Caki2 (cell line): ENCODE results near the gene RNF146. TPM values are rescaled to one million over a fixed set of nuclear protein-coding genes. Genes with fewer than 3 reads are reported as not detected.
A peak's percentile ranks its signal among the peaks of the same experiment; 100 is the strongest.
"Not testable (repeated sequence)": the region's sequence is repeated elsewhere in the genome, so short reads cannot be mapped to it uniquely, and the experiment has no call there.

Source experiments
- DNase-seq: peaks from one replicate; pipeline ENCODE4 v3.0.0-alpha.2; 2015; ENCODE audit warnings: low read depth
- in situ Hi-C: cut with HindIII; loops from 2 replicates; pipeline ENCODE4 v1.10.0; 2016; ENCODE audit warnings: low sequenced_read_pairs, low pct_unique_long_range_greater_than_20kb, mixed read lengths
- total RNA-seq: library from RNA; depleted of rRNA; stranded (reverse); fragments of >200 nt; shearing (Covaris generic); gene quantifications from 2 replicates; pipeline ENCODE4 v1.2.3, GENCODE V29; 2014; ENCODE audit warnings: low replicate concordance; rRNA removed

The RNF146 gene
- total RNA-seq, result 10.4 and 17.8 TPM in 2 replicates

DNA sequence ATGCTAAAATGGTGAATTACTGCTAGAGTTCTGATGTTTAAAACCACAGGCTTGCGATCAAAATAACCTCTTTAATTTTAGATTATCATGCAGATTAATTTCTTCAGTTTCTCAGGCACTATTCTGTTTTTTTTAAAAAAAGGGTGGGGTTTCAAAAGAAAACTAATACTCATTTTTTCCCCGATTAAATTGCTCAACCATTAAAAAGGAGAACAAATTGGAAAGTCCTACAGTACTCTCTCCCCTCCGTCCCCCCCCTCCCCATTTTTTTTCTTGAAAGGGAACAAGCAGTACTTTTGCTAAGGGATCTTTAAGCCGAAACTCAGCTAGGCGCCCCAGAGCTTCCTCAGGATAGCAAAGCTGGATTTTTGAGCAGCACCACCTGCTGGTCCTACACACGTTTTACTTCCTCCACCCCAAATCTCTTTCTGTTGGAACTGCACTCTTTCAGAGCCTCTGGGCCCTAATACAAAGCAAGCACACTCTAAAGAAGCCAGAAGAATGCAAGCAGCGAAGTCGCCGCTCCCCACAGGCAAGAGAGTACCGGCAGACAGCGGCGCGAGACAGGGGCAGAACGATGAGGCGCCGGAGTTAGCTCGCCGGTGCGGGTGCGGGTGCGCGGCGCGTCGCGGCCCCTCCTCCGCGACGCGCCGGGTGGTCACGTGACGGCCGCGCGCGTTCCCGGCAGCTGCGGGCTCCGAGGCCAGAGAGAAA lies at the start of gene RNF146:
Gene RNF146, plus strand, starts transcription at position 687 of the 714 bp plus-strand sequence. CDS start 13,475 bp downstream, outside the sequence.
- peak; percentile 91 for DNase-seq
- in situ Hi-C loops, result no loop called here

DNA sequence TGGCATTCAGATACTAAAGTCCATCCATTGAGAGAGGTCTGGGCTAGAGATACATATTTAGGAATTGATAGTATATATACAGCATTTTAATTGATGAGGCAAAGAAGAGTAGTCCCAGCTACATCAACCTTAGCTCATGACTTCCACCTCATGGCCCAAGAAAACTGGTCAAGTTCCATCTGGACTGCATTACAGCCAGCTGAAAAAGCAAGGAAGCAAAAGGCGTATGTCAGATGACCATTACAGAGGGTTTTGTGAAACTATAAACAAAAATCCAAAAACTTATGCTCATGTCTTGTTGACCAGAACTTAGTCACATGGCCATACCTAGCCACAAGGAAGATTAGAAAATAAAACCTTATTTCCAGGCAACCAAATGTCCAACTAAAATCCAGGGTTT lies 46.8 kb upstream of the RNF146 start:
- in situ Hi-C loops, result no loop called here
- DNase-seq, result no peak

- no peak for DNase-seq
- in situ Hi-C loops, result no loop called here
These were observed 45.5 kb upstream of the RNF146 start for GRCh38 chr6:127221201-127221600.

- DNase-seq, result no peak
- in situ Hi-C loops, result no loop called here
These were observed 44.2 kb upstream of the RNF146 start for GRCh38 chr6:127222418-127222817.

DNA sequence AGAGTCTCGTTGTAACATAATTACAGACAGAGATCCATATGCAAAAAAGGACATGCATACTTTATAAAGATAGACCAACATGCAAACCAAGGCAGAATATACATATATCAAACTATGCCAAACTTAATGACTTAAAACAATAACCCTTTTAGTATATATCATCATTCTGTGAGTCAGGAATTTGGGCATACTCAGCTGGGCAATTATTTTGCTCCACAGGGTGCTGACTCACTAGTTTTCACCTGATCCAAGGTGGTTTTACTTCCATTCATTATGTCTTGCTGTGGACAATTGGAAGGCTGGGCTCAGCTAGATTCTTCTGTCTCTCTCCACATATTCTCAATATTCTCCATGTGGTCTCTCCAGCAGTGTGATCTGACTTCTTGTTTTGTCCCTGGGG lies 41.2 kb upstream of the RNF146 start:
- no peak for DNase-seq
- in situ Hi-C loops, result no loop called here

DNA sequence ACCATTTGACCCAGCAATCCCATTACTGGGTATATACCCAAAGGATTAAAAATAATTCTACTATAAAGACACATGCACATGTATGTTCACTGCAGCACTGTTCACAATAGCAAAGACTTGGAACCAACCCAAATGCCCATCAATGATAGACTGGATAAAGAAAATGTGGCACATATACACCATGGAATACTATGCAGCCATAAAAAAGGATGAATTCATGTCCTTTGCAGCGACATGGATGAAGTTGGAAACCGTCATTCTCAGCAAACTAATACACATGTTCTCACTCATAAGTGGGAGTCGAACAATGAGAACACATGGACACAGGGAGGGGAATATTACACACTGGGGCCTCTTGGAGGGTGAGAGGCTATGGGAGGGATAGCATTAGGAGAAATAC lies 32.8 kb upstream of the RNF146 start:
- DNase-seq, in situ Hi-C loops: not testable (repeated sequence)

- no peak for DNase-seq
- in situ Hi-C loops, result no loop called here
These were observed 23.2 kb upstream of the RNF146 start for GRCh38 chr6:127243501-127243900.

- in situ Hi-C loops, result no loop called here
- DNase-seq, result no peak
These were observed 19.3 kb upstream of the RNF146 start for GRCh38 chr6:127247114-127248096.

GRCh38 chr6:127249621-127250020 lies 17.0 kb upstream of the RNF146 start:
- in situ Hi-C loops, result no loop called here
- no peak for DNase-seq

DNA sequence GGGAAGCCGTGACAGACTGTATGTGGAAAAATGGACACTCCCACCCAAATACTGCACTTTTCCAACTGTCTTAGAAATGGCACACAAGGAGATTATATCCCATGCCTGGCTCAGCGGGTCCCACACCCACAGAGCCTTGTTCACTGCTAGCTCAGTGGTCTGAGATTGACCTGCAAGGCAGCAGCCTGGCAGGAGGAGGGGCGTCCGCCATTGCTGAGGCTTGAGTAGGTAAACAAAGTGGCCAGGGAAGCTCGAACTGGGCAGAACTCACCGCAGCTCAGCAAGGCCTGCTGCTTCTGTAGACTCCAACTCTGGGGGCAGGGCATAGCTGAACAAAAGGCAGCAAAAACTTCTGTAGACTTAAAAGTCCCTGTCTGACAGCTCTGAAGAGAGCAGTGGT lies 11.4 kb upstream of the RNF146 start:
- DNase-seq, result no peak
- in situ Hi-C loops, result no loop called here

GRCh38 chr6:127262896-127263295 lies 3.8 kb upstream of the RNF146 start:
- in situ Hi-C loops, result no loop called here
- no peak for DNase-seq

DNA sequence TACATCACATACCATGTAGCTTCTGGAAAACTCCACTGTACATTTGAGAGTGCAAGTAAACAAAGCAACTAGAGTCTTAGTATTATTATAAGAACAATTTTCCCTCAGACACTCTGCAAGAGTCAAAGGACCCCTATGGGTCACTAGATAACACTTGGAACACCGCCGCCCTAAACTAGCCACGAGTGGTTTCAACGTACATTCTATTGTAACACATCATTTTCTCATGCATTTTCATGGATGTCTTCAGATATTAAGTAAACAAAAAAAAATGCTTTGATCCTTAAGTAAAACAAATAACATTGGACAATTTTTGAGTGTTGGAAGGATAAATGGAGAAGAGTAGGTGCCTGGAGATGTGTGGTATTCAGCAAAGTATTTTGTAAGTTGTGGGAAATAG lies 3.2 kb upstream of the RNF146 start:
- no peak for DNase-seq
- in situ Hi-C loops, result no loop called here

GRCh38 chr6:127266892-127267645 lies 405 bp downstream of the RNF146 start:
- in situ Hi-C loops, result no loop called here
- peak; percentile 77 for DNase-seq

DNA sequence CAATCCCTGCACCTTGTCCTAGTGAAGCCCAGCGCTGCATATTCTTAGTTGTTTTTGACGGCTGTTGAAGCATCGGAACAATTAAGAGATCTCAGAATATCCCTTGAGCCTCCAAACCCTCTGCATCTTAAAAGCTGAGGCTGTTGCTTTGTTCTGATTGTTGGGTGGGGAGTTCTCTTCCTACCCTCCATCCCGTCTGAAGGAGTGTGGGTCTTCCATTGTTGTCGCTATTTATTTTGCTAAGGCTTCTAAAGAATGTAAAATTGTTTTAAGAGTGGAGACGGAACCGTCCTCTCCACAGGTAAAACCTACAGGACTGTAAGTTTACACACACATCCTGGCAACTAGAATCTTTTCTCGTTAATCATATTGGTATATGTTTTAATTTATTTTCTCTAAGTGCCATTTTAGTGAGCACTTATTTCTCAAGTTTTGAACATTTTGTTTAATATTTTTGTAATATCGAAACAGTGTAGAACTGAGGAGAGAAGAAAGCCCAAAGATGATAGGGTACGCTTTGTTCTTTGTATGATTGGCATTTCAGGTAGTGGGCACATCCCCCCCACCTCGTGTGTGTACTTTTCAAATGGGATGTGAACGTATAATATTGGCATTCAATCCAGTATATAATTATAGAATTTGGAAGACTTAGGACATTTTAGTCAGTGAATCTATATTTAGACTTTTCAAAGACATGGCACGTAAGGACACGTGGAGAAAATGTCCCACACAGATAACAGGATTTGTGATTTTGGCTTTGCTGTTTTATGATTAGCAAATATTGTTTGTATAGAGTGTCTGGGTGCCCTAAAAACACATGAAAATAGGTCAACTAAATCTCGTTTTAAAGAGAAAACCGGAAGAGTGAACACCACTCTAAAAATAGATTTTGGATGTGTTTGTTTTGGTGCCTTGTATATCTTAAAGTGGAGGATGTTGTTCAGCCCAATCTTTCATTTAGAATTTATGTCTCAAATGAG lies 1.3 kb downstream of the RNF146 start:
- DNase-seq, result peak; percentile 11
- in situ Hi-C loops, result no loop called here

DNA sequence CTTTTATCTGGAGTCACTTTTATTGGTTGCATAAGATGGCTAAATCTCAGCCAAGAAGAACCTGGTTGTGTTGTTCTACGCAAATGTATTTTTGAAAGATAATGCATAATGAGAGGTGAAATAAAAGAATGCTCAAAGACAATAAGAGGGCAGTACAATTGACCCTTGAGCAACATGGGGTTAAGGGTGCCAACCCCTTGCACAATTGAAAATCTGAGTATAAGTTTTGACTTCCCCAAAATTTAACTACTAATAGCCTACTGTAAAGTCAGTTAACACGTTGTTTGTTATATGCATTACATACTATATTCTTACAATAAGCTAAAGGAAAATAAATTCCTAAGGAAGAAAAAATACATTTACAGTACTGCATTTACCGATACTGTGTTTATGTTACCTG lies 5.9 kb downstream of the RNF146 start:
- no peak for DNase-seq
- in situ Hi-C loops, result no loop called here

DNA sequence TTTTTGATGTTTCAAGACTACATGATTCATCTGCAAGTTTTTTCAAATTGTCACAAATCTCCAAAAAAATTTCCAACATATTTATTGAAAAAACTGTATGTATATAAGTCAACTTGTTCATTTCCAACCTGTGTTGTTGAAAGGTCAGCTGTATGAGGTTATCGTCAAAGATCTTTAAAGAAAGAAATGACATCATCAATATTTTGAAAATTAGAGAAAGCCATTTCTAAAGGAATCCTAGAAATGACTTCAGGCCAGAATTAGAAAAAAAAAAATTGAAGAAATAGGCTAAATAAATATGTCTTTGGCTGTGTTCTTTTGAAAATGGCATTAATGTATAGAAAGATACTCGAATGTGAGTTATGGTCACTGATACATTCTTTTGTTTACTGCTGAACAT lies 6.8 kb downstream of the RNF146 start:
- in situ Hi-C loops, result no loop called here
- no peak for DNase-seq

- DNase-seq, result no peak
- in situ Hi-C loops, result no loop called here
These were observed 9.7 kb downstream of the RNF146 start for GRCh38 chr6:127276331-127276730.
